Activated gamma-delta T cell treated with Interleukin-2 at 50 U/mL for 16 hours (primary cell): Measurements from ENCODE around the gene RAB7A.
"Not testable (repeated sequence)": the region's sequence is repeated elsewhere in the genome, so short reads cannot be mapped to it uniquely, and the experiment has no call there.

Source experiments
- DNase-seq: peaks from one replicate; pipeline ENCODE4 v3.0.0-alpha.2; 2020

Gene RAB7A

GRCh38 chr3:128712848-128713247, 13.1 kb upstream of the RAB7A start:
- DNase-seq = no peak

GRCh38 chr3:128714887-128715491, 11.0 kb upstream of the RAB7A start:
- no peak for DNase-seq

- DNase-seq = not testable (repeated sequence)
Observed at GRCh38 chr3:128718892-128719291, 7.1 kb upstream of the RAB7A start.

GRCh38 chr3:128720891-128721290, 5.1 kb upstream of the RAB7A start:
- no peak for DNase-seq

GRCh38 chr3:128723477-128723876, 2.5 kb upstream of the RAB7A start:
- no peak for DNase-seq

- no peak for DNase-seq
Observed at GRCh38 chr3:128725547-128726022, 398 bp upstream of the RAB7A start.

- no peak for DNase-seq
Observed at GRCh38 chr3:128727059-128727458, 1.1 kb downstream of the RAB7A start.

- no peak for DNase-seq
Observed at GRCh38 chr3:128727485-128727884, 1.5 kb downstream of the RAB7A start.

GRCh38 chr3:128727996-128728395, 2.0 kb downstream of the RAB7A start:
- no peak for DNase-seq

- DNase-seq = not testable (repeated sequence)
Observed at GRCh38 chr3:128728521-128728920, 2.5 kb downstream of the RAB7A start.

GRCh38 chr3:128730471-128730870, 4.5 kb downstream of the RAB7A start:
- DNase-seq = no peak

GRCh38 chr3:128734523-128735189, 8.7 kb downstream of the RAB7A start:
- no peak for DNase-seq

GRCh38 chr3:128735287-128735686, 9.3 kb downstream of the RAB7A start:
- DNase-seq = no peak

GRCh38 chr3:128735884-128736283, 9.9 kb downstream of the RAB7A start:
- DNase-seq = no peak

GRCh38 chr3:128736601-128737000, 10.6 kb downstream of the RAB7A start:
- no peak for DNase-seq

- DNase-seq = no peak
Observed at GRCh38 chr3:128740621-128741020, 14.6 kb downstream of the RAB7A start.

- DNase-seq = no peak
Observed at GRCh38 chr3:128742821-128743594, 17.0 kb downstream of the RAB7A start.

- no peak for DNase-seq
Observed at GRCh38 chr3:128745742-128746141, 19.8 kb downstream of the RAB7A start.

- DNase-seq = no peak
Observed at GRCh38 chr3:128746881-128747280, 20.9 kb downstream of the RAB7A start.

GRCh38 chr3:128748557-128748956, 22.6 kb downstream of the RAB7A start:
- no peak for DNase-seq

- DNase-seq = no peak
Observed at GRCh38 chr3:128749035-128749434, 23.1 kb downstream of the RAB7A start.

GRCh38 chr3:128749561-128749960, 23.6 kb downstream of the RAB7A start:
- not testable (repeated sequence) for DNase-seq

- no peak for DNase-seq
Observed at GRCh38 chr3:128753715-128754114, 27.7 kb downstream of the RAB7A start.

- DNase-seq = no peak
Observed at GRCh38 chr3:128760042-128760441, 34.1 kb downstream of the RAB7A start.
